HG03159 (cell line): ENCODE data around the gene PAH.
"Not testable (repeated sequence)": the region's sequence is repeated elsewhere in the genome, so short reads cannot be mapped to it uniquely, and the experiment has no call there.

Experiments
- ATAC-seq: cut with Tn5 transposase; IDR thresholded peaks from one replicate; pipeline ENCODE4 v1.9.1; 2021; ENCODE audit warnings: mild to moderate bottlenecking, moderate library complexity; ENCODE audit not compliant: unreplicated experiment

The PAH gene

GRCh38 chr12:102833687-102834441 lies 83.2 kb downstream of the PAH start:
- no peak for ATAC-seq

GRCh38 chr12:102832826-102833225 lies 84.2 kb downstream of the PAH start:
- ATAC-seq = not testable (repeated sequence)

- ATAC-seq = no peak
Measured at GRCh38 chr12:102824218-102824835, 92.7 kb downstream of the PAH start.

- no peak for ATAC-seq
Measured at GRCh38 chr12:102821149-102821548, 95.9 kb downstream of the PAH start.

GRCh38 chr12:102816816-102817434 lies 100.1 kb downstream of the PAH start:
- ATAC-seq = peak; percentile 66

GRCh38 chr12:102814691-102815367 lies 102.2 kb downstream of the PAH start:
- no peak for ATAC-seq

GRCh38 chr12:102812344-102812743 lies 104.7 kb downstream of the PAH start:
- ATAC-seq = no peak

GRCh38 chr12:102811110-102811737 lies 105.8 kb downstream of the PAH start:
- no peak for ATAC-seq

GRCh38 chr12:102808412-102808811 lies 108.6 kb downstream of the PAH start:
- no peak for ATAC-seq

- ATAC-seq = no peak
Measured at GRCh38 chr12:102806592-102806991, 110.5 kb downstream of the PAH start.

- ATAC-seq = no peak
Measured at GRCh38 chr12:102806110-102806509, 110.9 kb downstream of the PAH start.

- no peak for ATAC-seq
Measured at GRCh38 chr12:102800565-102800964, 116.5 kb downstream of the PAH start.

- ATAC-seq = no peak
Measured at GRCh38 chr12:102799229-102799628, 117.8 kb downstream of the PAH start.

- ATAC-seq = no peak
Measured at GRCh38 chr12:102797528-102797927, 119.5 kb downstream of the PAH start.

GRCh38 chr12:102793921-102794320 lies 123.1 kb downstream of the PAH start:
- ATAC-seq = no peak
